NB4 (cell line): ENCODE measurements around the gene RNF220.

Experiments used
- DNase-seq: peaks from one replicate; pipeline ENCODE4 v3.0.0; 2010; ENCODE audit warnings: low read depth
- H3K4me3 ChIP-seq: one replicate; pipeline ENCODE4 v1.5.1; 2011; ENCODE audit warnings: mild to moderate bottlenecking, low read depth, low read length, moderate library complexity
- MYC ChIP-seq: IDR thresholded peaks from 2 replicates; pipeline ENCODE4 v1.6.1; 2011; ENCODE audit warnings: low read depth, low read length
- POLR2A ChIP-seq: IDR thresholded peaks from 2 replicates; pipeline ENCODE4 v1.6.1; 2011; ENCODE audit warnings: mild to moderate bottlenecking; ENCODE audit not compliant: insufficient read length; ENCODE audit errors: extremely low read depth
- TF ChIP-seq, protein P1 (sequence below): IDR thresholded peaks from 2 replicates; pipeline ENCODE4 v1.6.1; 2011; ENCODE audit warnings: low read depth, low read length
- TF ChIP-seq, protein P2 (sequence below): IDR thresholded peaks from one replicate; pipeline ENCODE4 v1.5.1; 2012; ENCODE audit warnings: low read depth, low read length

RNF220 gene

DNA sequence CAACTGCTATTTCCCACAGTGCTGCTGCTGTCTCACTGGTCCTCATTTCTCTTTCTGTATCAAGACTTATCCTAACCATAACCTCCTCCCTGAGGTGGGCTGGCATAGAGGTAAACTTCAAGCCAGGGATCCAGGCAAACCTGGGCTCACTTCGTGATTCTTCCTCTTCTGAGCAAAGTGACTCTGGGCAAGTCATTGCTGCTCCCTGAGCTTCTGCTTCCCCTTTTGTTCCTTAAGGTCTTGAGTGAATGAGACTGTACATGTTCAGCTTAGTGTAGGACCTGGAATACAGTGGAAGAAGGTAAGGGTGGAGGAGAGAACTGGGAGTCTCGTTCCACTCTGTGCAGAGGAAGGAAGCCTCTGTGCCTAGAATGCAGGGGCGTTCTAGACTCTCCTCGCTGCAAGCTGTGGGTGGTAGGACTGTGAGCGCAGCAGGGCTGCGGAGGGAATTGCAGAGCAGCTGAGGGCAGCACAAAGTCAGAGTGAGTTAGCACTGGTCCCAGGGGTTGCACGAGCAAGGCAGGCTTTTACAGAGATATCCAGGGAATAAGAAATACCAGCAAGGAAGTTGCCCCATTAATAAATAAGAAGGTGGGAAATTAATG lies 38.6 kb upstream of the RNF220 start:
- no peak for TF ChIP-seq MYC
- TF ChIP-seq, protein P1, sequence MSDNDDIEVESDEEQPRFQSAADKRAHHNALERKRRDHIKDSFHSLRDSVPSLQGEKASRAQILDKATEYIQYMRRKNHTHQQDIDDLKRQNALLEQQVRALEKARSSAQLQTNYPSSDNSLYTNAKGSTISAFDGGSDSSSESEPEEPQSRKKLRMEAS, result no peak
- TF ChIP-seq, protein P2, sequence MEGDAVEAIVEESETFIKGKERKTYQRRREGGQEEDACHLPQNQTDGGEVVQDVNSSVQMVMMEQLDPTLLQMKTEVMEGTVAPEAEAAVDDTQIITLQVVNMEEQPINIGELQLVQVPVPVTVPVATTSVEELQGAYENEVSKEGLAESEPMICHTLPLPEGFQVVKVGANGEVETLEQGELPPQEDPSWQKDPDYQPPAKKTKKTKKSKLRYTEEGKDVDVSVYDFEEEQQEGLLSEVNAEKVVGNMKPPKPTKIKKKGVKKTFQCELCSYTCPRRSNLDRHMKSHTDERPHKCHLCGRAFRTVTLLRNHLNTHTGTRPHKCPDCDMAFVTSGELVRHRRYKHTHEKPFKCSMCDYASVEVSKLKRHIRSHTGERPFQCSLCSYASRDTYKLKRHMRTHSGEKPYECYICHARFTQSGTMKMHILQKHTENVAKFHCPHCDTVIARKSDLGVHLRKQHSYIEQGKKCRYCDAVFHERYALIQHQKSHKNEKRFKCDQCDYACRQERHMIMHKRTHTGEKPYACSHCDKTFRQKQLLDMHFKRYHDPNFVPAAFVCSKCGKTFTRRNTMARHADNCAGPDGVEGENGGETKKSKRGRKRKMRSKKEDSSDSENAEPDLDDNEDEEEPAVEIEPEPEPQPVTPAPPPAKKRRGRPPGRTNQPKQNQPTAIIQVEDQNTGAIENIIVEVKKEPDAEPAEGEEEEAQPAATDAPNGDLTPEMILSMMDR, result no peak
- TF ChIP-seq POLR2A, result no peak
- H3K4me3 ChIP-seq, result no peak overlapping the region
- peak; percentile 14 for DNase-seq

DNA sequence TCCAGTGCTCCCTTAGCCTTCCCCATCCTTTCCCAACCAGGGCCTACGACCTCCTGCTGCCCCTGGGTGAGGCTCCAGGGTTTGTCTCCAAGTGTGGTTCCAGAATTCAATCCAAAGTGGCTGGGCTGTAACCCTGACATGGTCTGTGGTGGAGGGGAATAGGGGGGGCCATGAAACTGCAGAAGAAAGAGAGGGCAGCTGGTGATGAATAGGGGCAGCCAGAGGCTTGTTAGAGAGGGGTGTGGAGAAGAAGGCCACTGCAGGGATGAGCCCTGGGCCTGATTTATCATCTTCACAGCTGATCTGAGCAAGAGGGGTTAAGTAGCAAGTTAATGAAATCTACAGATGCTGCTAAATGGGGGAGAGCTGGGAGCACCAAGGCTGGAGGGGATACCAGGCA lies 37.1 kb upstream of the RNF220 start:
- no peak for DNase-seq
- TF ChIP-seq, protein P2, result no peak
- TF ChIP-seq POLR2A (no peak), MYC (no peak)
- TF ChIP-seq, protein P1, result no peak
- H3K4me3 ChIP-seq, result no peak overlapping the region

DNA sequence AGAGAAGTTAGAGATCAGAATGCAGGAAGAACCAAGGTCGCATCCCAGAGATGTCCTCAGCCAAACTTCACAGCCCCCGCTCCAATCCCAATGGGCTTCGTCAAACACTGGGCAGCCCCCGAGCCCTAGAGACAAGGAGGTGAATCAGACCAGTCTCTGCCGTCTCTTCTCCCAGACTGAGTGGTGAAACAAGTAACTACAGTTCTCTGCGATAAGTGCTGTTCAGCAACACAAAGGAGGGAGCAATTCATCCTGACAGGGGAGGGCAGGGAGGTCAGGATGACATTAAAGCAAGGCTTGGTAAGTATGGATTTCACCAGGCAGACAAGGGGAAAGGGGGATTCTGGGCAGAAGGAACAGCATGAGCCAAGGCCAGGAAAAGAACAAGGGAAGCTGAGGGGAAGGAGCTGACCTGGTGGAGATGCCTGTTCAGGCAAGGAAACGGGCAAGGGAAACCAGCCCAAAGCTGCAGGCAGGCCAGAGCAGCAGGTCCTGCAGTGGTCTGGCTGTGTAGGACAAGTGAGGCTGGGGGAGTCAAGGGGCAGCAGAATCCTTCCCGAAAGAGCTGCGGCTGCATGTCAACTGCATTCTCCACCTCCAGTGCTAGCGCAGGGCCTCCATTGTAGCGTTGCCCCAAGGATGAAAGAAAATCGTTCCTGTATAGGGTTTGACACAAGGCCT lies 36.4 kb upstream of the RNF220 start:
- H3K4me3 ChIP-seq, result no peak overlapping the region
- TF ChIP-seq, protein P2, result no peak
- no peak for TF ChIP-seq POLR2A
- TF ChIP-seq, protein P1, result no peak
- TF ChIP-seq MYC, result no peak
- DNase-seq, result no peak

DNA sequence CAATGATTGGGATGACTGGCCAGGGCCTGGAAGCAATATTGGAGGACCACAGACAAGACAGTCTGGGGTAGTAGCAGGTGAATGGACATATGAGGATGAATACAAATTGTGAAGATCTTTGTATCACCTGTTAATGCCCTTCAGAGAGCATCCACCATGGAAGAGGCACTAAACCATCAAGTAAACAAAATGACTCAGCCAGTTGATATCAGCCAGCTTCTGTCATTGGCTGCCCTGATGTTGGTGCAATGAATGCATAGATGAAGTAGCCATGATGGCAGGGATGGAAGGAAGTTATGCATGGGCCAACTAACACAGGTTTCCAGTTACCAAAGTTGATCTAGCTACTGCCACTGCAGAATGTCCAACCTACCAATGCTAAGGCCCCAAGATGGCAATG lies 33.8 kb upstream of the RNF220 start:
- no peak for DNase-seq
- TF ChIP-seq, protein P2, result no peak
- TF ChIP-seq MYC, result no peak
- TF ChIP-seq, protein P1, result no peak
- TF ChIP-seq POLR2A, result no peak
- H3K4me3 ChIP-seq, result no peak overlapping the region

DNA sequence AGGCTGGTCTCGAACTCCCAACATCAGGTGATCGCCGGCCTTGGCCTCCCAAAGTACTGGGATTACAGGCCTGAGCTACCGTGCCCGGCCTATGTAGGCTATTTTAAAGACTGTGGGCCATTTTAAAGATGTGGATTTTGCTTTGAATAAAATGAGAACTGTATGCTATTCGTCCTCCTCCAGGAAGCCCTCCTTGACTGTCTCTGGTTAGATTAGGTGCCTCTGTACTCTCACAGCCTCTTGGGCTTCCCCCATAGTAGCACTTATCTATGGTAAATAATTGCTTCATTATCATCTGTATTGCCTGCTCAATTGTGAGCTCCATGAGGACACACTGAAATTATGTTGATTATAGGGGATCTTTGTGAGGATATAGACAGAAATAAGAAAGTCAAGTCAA lies 29.5 kb upstream of the RNF220 start:
- TF ChIP-seq MYC, result no peak
- TF ChIP-seq, protein P2, result no peak
- no peak for TF ChIP-seq POLR2A
- TF ChIP-seq, protein P1, result no peak
- no peak for DNase-seq
- no peak overlapping the region for H3K4me3 ChIP-seq
